Gastrocnemius medialis (tissue), 4 donors: ENCODE data around the gene SCGB3A2.

Experiments
- CTCF ChIP-seq, 5 experiments: fragments of 450-650 bp in 3 of 5; fragments of 200-600 bp in 2 of 5; sonication (generic) in 2 of 5; IDR thresholded peaks in 4 of 5; conservative IDR thresholded peaks in 1 of 5; 1 replicate in 4 of 5; 2 replicates in 1 of 5; pipeline ENCODE4 v1.5.1; 2016 to 2019; ENCODE audit warnings: antibody characterized with exemption in 5 of 5, mild to moderate bottlenecking in 3 of 5, moderate library complexity in 3 of 5
- POLR2A ChIP-seq, 2 donors: fragments of 450-650 bp; IDR thresholded peaks; one replicate each; pipeline ENCODE4 v1.6.1; 2017; ENCODE audit warnings: antibody characterized with exemption in 2 of 2, mild to moderate bottlenecking in 2 of 2, moderate library complexity in 2 of 2

- TF ChIP-seq CTCF (IDR thresholded peaks at IDR 0.05 in 4 of 5, conservative IDR thresholded peaks at IDR 0.05 in 1 of 5) (no peak), POLR2A (IDR thresholded peaks at IDR 0.05) (no peak)
These were observed 39.7 kb downstream of the SCGB3A2 start for GRCh38 chr5:147918101-147918685.
